ENCODE measurements around the gene PGM2. TPM values are rescaled to one million over a fixed set of nuclear protein-coding genes. Genes with fewer than 3 reads are reported as not detected.

The PGM2 gene
- total and polyA plus RNA-seq, 4 experiments from 2014 or later: 16.9 to 20.5 (median 19.2) TPM

GRCh38 chr4:37905533-37906169 is 79.2 kb downstream of the PGM2 start:
- Histone ChIP-seq H3K27me3 (ENCODE audit: insufficient read depth, low read length) (no peaks in the 10 kb centered on the region), H3K4me1 (ENCODE audit: insufficient read depth, low read length) (peaks cover 16% of the 10 kb centered on the region), H3K4me3 (ENCODE audit: low read length in 2 of 2) (no peak overlapping the region), H3K27ac (ENCODE audit: low read depth, low read length) (no peak overlapping the region), H3K36me3 (ENCODE audit: insufficient read depth, low read length) (peaks cover 14% of the 10 kb centered on the region), H3K9me3 (ENCODE audit: control insufficient read depth in 1 of 2, low read length in 2 of 2) (no peaks in the 10 kb centered on the region)
- ChIA-PET POLR2A (ENCODE audit: partially characterized antibody) (no interaction called here), CTCF (ENCODE audit: partially characterized antibody) (no interaction called here)
- Mint-ChIP-seq H3K36me3 (peaks cover 43 to 64% of the 10 kb centered on the region in 2 donors), H3K27ac (no peak overlapping the region), H3K9me3 (no peaks in the 10 kb centered on the region), H3K4me3 (peak overlapping the region in 1 of 8 donors; percentile 3), H3K27me3 (no peaks in the 10 kb centered on the region), H3K4me1 (peaks cover 28 to 64% (median 42%) of the 10 kb centered on the region in 4 donors)
- intact Hi-C loops (cut with micrococcal nuclease): no loop called here
- DNase-seq: no peak

DNA sequence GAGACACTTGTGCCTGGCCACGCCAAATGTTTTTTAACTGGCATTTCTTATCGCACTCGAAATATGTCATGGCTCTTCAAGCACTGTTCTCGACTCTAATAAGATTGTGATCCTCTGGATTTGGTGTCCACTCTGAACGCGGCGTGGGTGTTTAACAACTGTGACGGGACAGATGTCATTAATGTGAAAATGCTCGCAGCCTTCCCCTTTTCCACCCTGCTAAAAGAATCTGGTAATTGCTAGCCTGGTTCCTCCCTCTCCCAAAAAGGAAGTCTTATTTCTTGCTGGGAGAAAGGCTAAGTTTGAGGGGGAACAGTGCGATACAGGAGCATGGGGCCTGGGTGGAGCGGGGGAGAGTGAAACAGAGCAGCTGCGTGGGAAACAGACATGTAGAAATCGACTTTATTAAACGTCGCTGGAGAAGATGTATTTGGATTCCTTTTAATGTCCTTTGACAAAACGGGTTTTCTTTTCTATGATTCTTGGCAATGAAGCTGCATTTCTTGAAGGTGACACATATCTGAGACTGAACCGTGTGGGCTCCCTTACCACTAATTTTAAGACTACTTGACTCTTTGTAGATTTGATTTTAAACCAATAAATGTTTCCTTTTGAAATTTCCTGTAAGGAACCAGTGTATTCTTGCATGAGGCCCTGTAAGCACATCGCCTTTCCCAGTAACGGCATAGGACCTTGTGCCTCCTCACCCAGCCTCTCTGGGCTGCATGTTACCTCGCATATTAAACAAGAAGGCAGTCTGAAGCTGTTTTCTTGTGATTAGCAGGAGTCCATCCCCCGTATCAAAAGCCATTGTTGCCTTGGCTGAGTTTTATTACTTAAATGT is 82.2 kb downstream of the PGM2 start:
- Histone ChIP-seq H3K27ac (ENCODE audit: low read depth, low read length) (no peak overlapping the region), H3K4me3 (ENCODE audit: low read length in 2 of 2) (no peak overlapping the region), H3K36me3 (ENCODE audit: insufficient read depth, low read length) (no peaks in the 10 kb centered on the region), H3K27me3 (ENCODE audit: insufficient read depth, low read length) (no peaks in the 10 kb centered on the region), H3K9me3 (ENCODE audit: control insufficient read depth in 1 of 2, low read length in 2 of 2) (no peaks in the 10 kb centered on the region), H3K4me1 (ENCODE audit: insufficient read depth, low read length) (no peaks in the 10 kb centered on the region)
- no peaks in the 10 kb centered on the region for H3K27me3 Mint-ChIP-seq
- ChIA-PET POLR2A (ENCODE audit: partially characterized antibody) (no interaction called here), CTCF (ENCODE audit: partially characterized antibody) (no interaction called here)
- intact Hi-C loops (cut with micrococcal nuclease): no loop called here
- H3K36me3 Mint-ChIP-seq: peaks cover 34 to 45% of the 10 kb centered on the region in 2 donors
- H3K4me1 Mint-ChIP-seq: peaks cover 30 to 54% (median 43%) of the 10 kb centered on the region in 4 donors
- H3K27ac Mint-ChIP-seq: no peak overlapping the region
- no peak overlapping the region for H3K4me3 Mint-ChIP-seq
- H3K9me3 Mint-ChIP-seq: no peaks in the 10 kb centered on the region
- DNase-seq: no peak

DNA sequence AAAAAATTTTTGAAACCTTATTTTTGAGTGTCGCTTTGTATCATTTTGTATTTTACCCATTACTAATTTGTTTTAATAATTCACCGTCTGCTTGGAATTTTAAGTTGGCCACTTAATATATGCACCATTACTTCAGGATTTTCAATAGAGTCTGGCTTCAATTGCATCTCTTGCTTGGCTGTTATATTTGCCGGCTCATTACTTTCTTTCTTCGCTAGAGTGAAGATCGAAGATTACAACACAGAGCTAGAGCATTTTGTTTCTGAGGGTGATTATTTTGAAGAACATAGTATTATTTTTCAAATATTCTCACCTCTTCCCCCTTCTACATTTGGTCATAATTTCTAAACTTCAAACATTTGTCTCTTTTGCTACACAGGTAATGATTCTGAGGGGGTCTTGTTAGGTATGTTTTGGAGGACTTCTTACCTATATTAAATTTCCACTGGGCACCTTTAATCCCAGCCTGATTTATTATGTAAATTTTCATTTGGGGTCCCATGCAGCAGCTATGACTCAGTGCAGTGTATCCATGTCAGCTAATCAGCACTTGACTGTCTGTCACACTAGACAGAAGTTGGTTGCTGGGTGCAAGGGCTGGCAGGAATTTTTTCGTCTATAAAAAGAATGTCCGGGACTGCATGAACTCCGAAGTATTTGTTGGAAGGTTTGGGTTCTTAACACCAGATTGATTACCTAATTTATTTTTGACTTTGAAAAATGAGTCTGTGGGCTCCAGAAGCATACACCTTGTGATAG is 83.0 kb downstream of the PGM2 start:
- ChIA-PET POLR2A (ENCODE audit: partially characterized antibody) (no interaction called here), CTCF (ENCODE audit: partially characterized antibody) (no interaction called here)
- Histone ChIP-seq H3K27ac (ENCODE audit: low read depth, low read length) (no peak overlapping the region), H3K4me1 (ENCODE audit: insufficient read depth, low read length) (no peaks in the 10 kb centered on the region), H3K27me3 (ENCODE audit: insufficient read depth, low read length) (no peaks in the 10 kb centered on the region), H3K36me3 (ENCODE audit: insufficient read depth, low read length) (no peaks in the 10 kb centered on the region), H3K9me3 (ENCODE audit: control insufficient read depth in 1 of 2, low read length in 2 of 2) (no peaks in the 10 kb centered on the region), H3K4me3 (ENCODE audit: low read length in 2 of 2) (no peak overlapping the region)
- H3K9me3 Mint-ChIP-seq: no peaks in the 10 kb centered on the region
- no peak for DNase-seq
- H3K27ac Mint-ChIP-seq: no peak overlapping the region
- intact Hi-C loops (cut with micrococcal nuclease): no loop called here
- H3K4me1 Mint-ChIP-seq: peaks cover 28 to 50% (median 39%) of the 10 kb centered on the region in 4 donors
- H3K27me3 Mint-ChIP-seq: no peaks in the 10 kb centered on the region
- H3K36me3 Mint-ChIP-seq: peaks cover 30 to 38% of the 10 kb centered on the region in 2 donors
- no peak overlapping the region for H3K4me3 Mint-ChIP-seq

- no peak for DNase-seq
- H3K27ac Mint-ChIP-seq: no peak overlapping the region
- H3K4me3 ChIP-seq (ENCODE audit: low read length in 2 of 2): no peak overlapping the region
- H3K36me3 Mint-ChIP-seq: peaks cover 30 to 33% of the 10 kb centered on the region in 2 donors
- no peaks in the 10 kb centered on the region for H3K9me3 ChIP-seq (ENCODE audit: control insufficient read depth in 1 of 2, low read length in 2 of 2)
- H3K4me3 Mint-ChIP-seq: no peak overlapping the region
- no peaks in the 10 kb centered on the region for H3K36me3 ChIP-seq (ENCODE audit: insufficient read depth, low read length)
- ChIA-PET CTCF (ENCODE audit: partially characterized antibody) (no interaction called here), POLR2A (ENCODE audit: partially characterized antibody) (no interaction called here)
- peaks cover 27 to 45% (median 38%) of the 10 kb centered on the region in 4 donors for H3K4me1 Mint-ChIP-seq
- H3K4me1 ChIP-seq (ENCODE audit: insufficient read depth, low read length): no peaks in the 10 kb centered on the region
- H3K27ac ChIP-seq (ENCODE audit: low read depth, low read length): no peak overlapping the region
- intact Hi-C loops (cut with micrococcal nuclease): no loop called here
- no peaks in the 10 kb centered on the region for H3K27me3 Mint-ChIP-seq
- H3K27me3 ChIP-seq (ENCODE audit: insufficient read depth, low read length): no peaks in the 10 kb centered on the region
- H3K9me3 Mint-ChIP-seq: no peaks in the 10 kb centered on the region
Observed at GRCh38 chr4:37910091-37910486, 83.6 kb downstream of the PGM2 start.

Other genes with a start within 250 kb of the PGM2 start
- 10 to 100 TPM; 34.9 to 36.9 TPM for gene RELL1, start 140.3 kb upstream of the PGM2 start, total RNA-seq
- gene RELL1, start 140.3 kb upstream of the PGM2 start, polyA plus RNA-seq: 1 to 10 TPM; 3.9 to 8.8 TPM
- 10 to 100 TPM; 44.8 to 46.7 TPM for gene TBC1D1, start 64.4 kb downstream of the PGM2 start, total RNA-seq
- gene TBC1D1, start 64.4 kb downstream of the PGM2 start, polyA plus RNA-seq: 10 to 100 TPM; 15.3 to 23.7 TPM
- gene PTTG2, start 133.7 kb downstream of the PGM2 start, total RNA-seq: 1 to 10 TPM; 1.5 to 1.9 TPM
- not detected for gene PTTG2, start 133.7 kb downstream of the PGM2 start, polyA plus RNA-seq

Data from CD4-positive, alpha-beta memory T cell (primary cell).